Fibroblast of lung (primary cell): Measurements from ENCODE around the gene SNX2. TPM values are rescaled to one million over a fixed set of nuclear protein-coding genes. Genes with fewer than 3 reads are reported as not detected.
A peak's percentile ranks its signal among the peaks of the same experiment; 100 is the strongest.

Experiments
- DNase-seq, 2 donors: peaks; one replicate each; pipeline versions ENCODE4 v3.0.0 to v3.0.0-alpha.2; 2010; ENCODE audit warnings: low read depth in 2 of 2
- H2AFZ ChIP-seq: 2 replicates; pipeline ENCODE4 v1.5.1; 2012; ENCODE audit warnings: low read length, control low read depth, inconsistent platforms
- H3K27ac ChIP-seq: 2 replicates; pipeline ENCODE4 v1.5.1; 2011; ENCODE audit warnings: low read length, control low read depth; ENCODE audit not compliant: insufficient read depth
- H3K27me3 ChIP-seq: 2 replicates; pipeline ENCODE4 v1.5.1; 2011; ENCODE audit warnings: mild to moderate bottlenecking, low read length; ENCODE audit not compliant: control insufficient read depth, insufficient read depth
- H3K36me3 ChIP-seq: 2 replicates; pipeline ENCODE4 v1.5.1; 2011; ENCODE audit warnings: low read length; ENCODE audit not compliant: control insufficient read depth, insufficient read depth
- H3K4me1 ChIP-seq: 2 replicates; pipeline ENCODE4 v1.5.1; 2011; ENCODE audit warnings: low read length; ENCODE audit not compliant: control insufficient read depth, insufficient read depth; ENCODE audit errors: extremely low read depth
- H3K4me2 ChIP-seq: 2 replicates; pipeline ENCODE4 v1.5.1; 2011; ENCODE audit warnings: low read length, control low read depth; ENCODE audit not compliant: insufficient read depth; ENCODE audit errors: extremely low read depth
- H3K4me3 ChIP-seq, 4 experiments: fragments of 200-600 bp in 1 of 4; sonication (generic) in 1 of 4; replicated peaks in 1 of 4; 2 replicates each; pipeline ENCODE4 v1.5.1; 2011 to 2016; ENCODE audit warnings: low read length in 4 of 4, low read depth in 3 of 4, mild to moderate bottlenecking in 3 of 4, control low read depth in 2 of 4, inconsistent platforms in 1 of 4, mixed read lengths in 1 of 4; ENCODE audit not compliant: insufficient read depth in 1 of 4; ENCODE audit errors: control extremely low read depth in 1 of 4
- H3K79me2 ChIP-seq: 2 replicates; pipeline ENCODE4 v1.5.1; 2012; ENCODE audit warnings: mild to moderate bottlenecking, low read length, inconsistent platforms; ENCODE audit not compliant: control insufficient read depth, insufficient read depth
- H3K9ac ChIP-seq: 2 replicates; pipeline ENCODE4 v1.5.1; 2011; ENCODE audit warnings: mild to moderate bottlenecking, low read length, control low read depth; ENCODE audit not compliant: insufficient read depth
- H3K9me3 ChIP-seq: 2 replicates; pipeline ENCODE4 v1.5.1; 2012; ENCODE audit warnings: low read depth, low read length; ENCODE audit not compliant: control insufficient read depth, insufficient read depth
- H4K20me1 ChIP-seq: 2 replicates; pipeline ENCODE4 v1.5.1; 2011; ENCODE audit warnings: low read length; ENCODE audit not compliant: control insufficient read depth, insufficient read depth; ENCODE audit errors: extremely low read depth
- EZH2 ChIP-seq: IDR thresholded peaks from 2 replicates; pipeline ENCODE4 v1.5.1; 2012; ENCODE audit warnings: low read length, control low read depth, mild to moderate bottlenecking; ENCODE audit errors: missing control alignments
- polyA plus RNA-seq, 2 donors: library from polyadenylated mRNA; depleted of rRNA in 1 of 2; stranded (reverse) in 1 of 2; unstranded in 1 of 2; fragments of >200 nt; gene quantifications; 2 replicates each; pipeline ENCODE4 v1.2.1, GENCODE V29; 2011 to 2012; ENCODE audit warnings: missing spikeins in 1 of 2
- total RNA-seq: library from RNA; depleted of rRNA; stranded (reverse); fragments of >200 nt; gene quantifications from 2 replicates; pipeline ENCODE4 v1.2.1, GENCODE V29; 2014
- TF ChIP-seq, protein P1 (sequence below), 2 donors: IDR thresholded peaks in 1 of 2; conservative IDR thresholded peaks in 1 of 2; 1 replicate in 1 of 2; 2 replicates in 1 of 2; pipeline ENCODE4 v1.5.1; 2011 to 2012; ENCODE audit warnings: low read length in 2 of 2, control low read depth in 1 of 2, inconsistent platforms in 1 of 2, low read depth in 1 of 2, mild to moderate bottlenecking in 1 of 2

Gene SNX2
- total and polyA plus RNA-seq, 2 donors (not counting 1 experiment from before 2014, with no cell fraction given), result 73.5 to 123 TPM

DNA sequence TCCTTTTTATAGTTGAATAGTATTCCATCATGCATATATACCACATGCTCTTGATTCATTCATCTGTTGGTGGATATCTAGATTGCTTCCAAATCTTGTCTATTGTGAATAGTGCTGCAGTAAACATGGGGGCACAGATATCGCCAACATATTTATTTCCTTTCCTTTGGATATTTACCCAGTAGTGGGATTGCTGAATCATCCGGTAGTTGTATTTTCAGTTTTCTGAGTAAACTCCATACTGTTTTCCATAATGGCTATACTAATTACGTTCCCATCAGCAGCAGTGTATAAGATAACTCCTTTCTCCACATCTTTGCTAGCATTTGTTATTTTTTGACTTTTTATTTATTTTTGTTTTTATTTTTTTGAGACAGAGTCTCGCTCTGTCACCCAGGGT is 3.3 kb downstream of the SNX2 start:
- Histone ChIP-seq H3K27me3 (no peaks in the 10 kb centered on the region), H3K27ac (no peak overlapping the region), H3K4me1 (peaks cover 2% of the 10 kb centered on the region), H2AFZ (no peak overlapping the region), H3K36me3 (no peaks in the 10 kb centered on the region), H3K4me3 (no peak overlapping the region), H3K9me3 (no peaks in the 10 kb centered on the region), H3K9ac (no peak overlapping the region), H3K4me2 (no peak overlapping the region), H3K79me2 (peaks cover 53% of the 10 kb centered on the region), H4K20me1 (no peaks in the 10 kb centered on the region)
- no peak for TF ChIP-seq EZH2
- TF ChIP-seq, protein P1, sequence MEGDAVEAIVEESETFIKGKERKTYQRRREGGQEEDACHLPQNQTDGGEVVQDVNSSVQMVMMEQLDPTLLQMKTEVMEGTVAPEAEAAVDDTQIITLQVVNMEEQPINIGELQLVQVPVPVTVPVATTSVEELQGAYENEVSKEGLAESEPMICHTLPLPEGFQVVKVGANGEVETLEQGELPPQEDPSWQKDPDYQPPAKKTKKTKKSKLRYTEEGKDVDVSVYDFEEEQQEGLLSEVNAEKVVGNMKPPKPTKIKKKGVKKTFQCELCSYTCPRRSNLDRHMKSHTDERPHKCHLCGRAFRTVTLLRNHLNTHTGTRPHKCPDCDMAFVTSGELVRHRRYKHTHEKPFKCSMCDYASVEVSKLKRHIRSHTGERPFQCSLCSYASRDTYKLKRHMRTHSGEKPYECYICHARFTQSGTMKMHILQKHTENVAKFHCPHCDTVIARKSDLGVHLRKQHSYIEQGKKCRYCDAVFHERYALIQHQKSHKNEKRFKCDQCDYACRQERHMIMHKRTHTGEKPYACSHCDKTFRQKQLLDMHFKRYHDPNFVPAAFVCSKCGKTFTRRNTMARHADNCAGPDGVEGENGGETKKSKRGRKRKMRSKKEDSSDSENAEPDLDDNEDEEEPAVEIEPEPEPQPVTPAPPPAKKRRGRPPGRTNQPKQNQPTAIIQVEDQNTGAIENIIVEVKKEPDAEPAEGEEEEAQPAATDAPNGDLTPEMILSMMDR (conservative IDR thresholded peaks at IDR 0.05 in 1 of 2, IDR thresholded peaks at IDR 0.05 in 1 of 2; ENCODE audit: low read depth in 1 of 2, low read length in 2 of 2), result no peak
- DNase-seq, result no peak

DNA sequence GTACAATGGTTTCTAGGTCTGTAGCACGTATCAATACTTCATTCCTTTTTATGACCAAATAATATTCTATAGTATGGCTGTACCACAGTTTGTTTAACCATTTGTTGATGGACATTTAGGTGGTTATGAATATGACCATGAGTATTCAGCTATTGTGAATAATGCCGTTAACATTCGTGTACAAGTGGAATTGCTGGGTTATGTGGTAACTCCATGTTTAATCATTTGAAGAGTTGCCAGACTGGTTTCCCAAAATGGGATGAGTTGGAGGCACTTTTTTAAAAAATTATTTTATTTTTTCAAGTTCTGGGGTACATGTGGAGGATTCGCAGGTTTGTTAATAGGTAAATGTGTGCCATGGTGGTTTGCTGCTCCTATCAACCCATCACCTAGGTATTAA is 4.6 kb downstream of the SNX2 start:
- Histone ChIP-seq H3K79me2 (peaks cover 58% of the 10 kb centered on the region), H3K4me3 (no peak overlapping the region), H2AFZ (no peak overlapping the region), H3K4me2 (no peak overlapping the region), H3K27me3 (no peaks in the 10 kb centered on the region), H3K9me3 (no peaks in the 10 kb centered on the region), H3K9ac (no peak overlapping the region), H3K4me1 (peaks cover 2% of the 10 kb centered on the region), H3K36me3 (no peaks in the 10 kb centered on the region), H4K20me1 (no peaks in the 10 kb centered on the region), H3K27ac (no peak overlapping the region)
- TF ChIP-seq, protein P1 (conservative IDR thresholded peaks at IDR 0.05 in 1 of 2, IDR thresholded peaks at IDR 0.05 in 1 of 2; ENCODE audit: low read depth in 1 of 2, low read length in 2 of 2), result no peak
- TF ChIP-seq EZH2, result no peak
- DNase-seq, result peak in 1 of 2 donors; percentile 20

DNA sequence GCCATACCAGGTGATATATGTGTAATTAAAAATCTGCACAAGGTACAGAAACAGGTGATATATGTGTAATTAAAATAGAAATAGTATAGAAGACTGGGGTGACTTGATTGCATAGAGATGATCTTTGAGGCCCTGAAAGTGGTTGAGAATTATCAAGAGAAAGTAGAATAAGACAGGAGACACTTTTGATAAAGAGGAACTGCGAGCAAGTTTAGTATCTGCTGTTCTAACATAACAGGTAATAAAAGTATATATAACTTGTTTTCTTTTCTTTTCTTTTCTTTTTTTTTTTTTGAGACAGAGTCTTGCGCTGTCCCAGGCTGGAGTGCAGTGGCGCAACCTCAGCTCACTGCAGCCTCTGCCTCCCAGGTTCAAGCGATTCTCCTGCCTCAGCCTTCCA is 5.4 kb downstream of the SNX2 start:
- H3K9ac ChIP-seq, result no peak overlapping the region
- no peak overlapping the region for H3K27ac ChIP-seq
- peaks cover 61% of the 10 kb centered on the region for H3K79me2 ChIP-seq
- DNase-seq, result no peak
- no peak overlapping the region for H3K4me2 ChIP-seq
- TF ChIP-seq, protein P1 (conservative IDR thresholded peaks at IDR 0.05 in 1 of 2, IDR thresholded peaks at IDR 0.05 in 1 of 2; ENCODE audit: low read depth in 1 of 2, low read length in 2 of 2), result no peak
- TF ChIP-seq EZH2, result no peak
- H2AFZ ChIP-seq, result no peak overlapping the region
- H3K9me3 ChIP-seq, result no peaks in the 10 kb centered on the region
- H3K4me3 ChIP-seq, result no peak overlapping the region
- H3K4me1 ChIP-seq, result peaks cover 2% of the 10 kb centered on the region
- no peaks in the 10 kb centered on the region for H3K27me3 ChIP-seq
- H3K36me3 ChIP-seq, result no peaks in the 10 kb centered on the region
- H4K20me1 ChIP-seq, result no peaks in the 10 kb centered on the region
